Measurements from ENCODE around the gene PEPD.
A peak's percentile ranks its signal among the peaks of the same experiment; 100 is the strongest.

The PEPD gene

DNA sequence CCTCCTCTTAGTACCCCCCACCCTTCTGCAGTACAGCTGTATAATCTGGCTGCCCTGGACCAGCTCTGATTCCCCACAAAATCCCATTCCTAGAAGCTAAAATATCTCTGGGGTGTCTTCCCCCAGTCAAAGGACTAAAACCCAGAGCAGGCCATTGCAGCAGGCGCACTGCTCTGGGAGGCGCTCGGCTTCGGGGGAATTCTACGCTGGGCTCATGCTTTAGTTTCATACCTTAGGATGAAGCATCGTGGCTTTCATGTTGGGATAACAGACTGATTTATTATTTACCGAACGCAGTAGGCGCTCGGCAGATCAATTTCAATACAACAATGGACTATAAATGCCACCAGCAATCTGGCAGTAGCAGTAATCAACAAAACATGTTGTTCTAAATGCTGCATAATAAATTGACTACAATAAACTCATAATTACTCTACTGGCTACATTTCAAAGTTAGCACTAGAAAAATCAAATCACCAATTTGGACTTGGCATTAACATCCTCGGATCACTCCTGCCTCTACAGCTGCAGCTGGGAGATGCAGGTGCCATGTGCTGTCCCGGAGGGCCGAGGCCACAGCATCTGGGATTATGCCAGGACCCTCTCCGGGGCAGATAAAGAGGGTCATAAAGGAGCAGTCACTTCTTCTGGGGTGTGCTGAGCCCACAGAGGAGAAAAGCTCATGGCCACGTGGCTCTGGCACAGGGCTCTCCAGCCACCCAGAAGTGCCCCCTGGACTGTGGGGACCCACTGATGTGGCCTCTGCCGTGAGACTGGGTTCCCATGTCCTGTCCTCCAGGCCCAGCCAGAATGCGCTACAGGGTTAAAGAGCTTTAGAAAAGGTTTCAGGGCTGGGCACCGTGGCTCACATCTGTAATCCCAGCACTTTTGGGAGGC, 112.8 kb downstream of the PEPD start:
- no peak for DNase-seq (ENCODE audit: low read depth)
- H3K4me3 ChIP-seq (ENCODE audit: low read length), result no peak overlapping the region
- TF ChIP-seq, protein P1, sequence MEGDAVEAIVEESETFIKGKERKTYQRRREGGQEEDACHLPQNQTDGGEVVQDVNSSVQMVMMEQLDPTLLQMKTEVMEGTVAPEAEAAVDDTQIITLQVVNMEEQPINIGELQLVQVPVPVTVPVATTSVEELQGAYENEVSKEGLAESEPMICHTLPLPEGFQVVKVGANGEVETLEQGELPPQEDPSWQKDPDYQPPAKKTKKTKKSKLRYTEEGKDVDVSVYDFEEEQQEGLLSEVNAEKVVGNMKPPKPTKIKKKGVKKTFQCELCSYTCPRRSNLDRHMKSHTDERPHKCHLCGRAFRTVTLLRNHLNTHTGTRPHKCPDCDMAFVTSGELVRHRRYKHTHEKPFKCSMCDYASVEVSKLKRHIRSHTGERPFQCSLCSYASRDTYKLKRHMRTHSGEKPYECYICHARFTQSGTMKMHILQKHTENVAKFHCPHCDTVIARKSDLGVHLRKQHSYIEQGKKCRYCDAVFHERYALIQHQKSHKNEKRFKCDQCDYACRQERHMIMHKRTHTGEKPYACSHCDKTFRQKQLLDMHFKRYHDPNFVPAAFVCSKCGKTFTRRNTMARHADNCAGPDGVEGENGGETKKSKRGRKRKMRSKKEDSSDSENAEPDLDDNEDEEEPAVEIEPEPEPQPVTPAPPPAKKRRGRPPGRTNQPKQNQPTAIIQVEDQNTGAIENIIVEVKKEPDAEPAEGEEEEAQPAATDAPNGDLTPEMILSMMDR (IDR thresholded peaks at IDR 0.05; ENCODE audit: insufficient read depth, low read depth, low read length, missing control alignments), result no peak

DNA sequence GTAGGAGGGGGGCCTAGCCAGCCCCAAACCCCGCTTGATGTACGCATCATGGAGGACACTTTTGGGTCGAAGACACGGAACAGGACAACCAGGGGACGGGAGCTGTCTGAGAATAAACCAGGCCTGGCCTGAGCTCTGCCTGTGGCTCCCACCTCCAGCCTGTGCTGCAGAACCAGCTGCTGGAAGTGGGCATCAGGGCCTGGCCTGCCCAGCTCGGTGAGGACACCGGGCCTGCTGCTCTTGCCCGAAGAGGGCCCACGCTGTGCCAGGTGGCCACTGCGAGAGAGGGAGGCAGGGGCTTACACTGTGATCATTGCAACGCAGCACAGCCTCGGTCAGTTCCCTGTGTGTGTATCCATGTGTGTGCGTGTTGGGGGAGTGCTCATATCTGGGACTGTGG, 113.5 kb downstream of the PEPD start:
- H3K4me3 ChIP-seq (ENCODE audit: low read length), result no peak overlapping the region
- DNase-seq (ENCODE audit: low read depth), result no peak
- TF ChIP-seq, protein P1 (IDR thresholded peaks at IDR 0.05; ENCODE audit: insufficient read depth, low read depth, low read length, missing control alignments), result no peak

DNA sequence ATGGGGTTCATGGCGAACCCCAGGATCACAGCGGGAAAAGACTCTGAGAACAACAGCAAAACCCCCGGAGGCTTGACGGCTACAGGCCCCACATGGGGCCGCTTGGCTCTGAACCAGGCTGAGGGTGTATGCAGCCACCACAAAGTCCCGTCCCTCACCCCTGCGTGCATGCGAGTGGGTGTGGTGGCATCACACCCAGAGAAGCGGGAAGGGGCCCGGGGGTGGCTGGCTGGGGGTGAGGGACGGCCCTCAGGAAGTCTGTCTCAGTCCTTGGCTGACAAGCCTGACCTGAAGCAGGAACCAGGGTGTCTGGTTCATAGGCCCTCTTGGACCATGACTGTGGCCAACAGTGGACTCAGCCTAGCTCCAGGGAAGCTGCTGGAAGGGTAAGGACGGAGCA, 113.9 kb downstream of the PEPD start:
- TF ChIP-seq, protein P1 (IDR thresholded peaks at IDR 0.05; ENCODE audit: insufficient read depth, low read depth, low read length, missing control alignments), result no peak
- no peak overlapping the region for H3K4me3 ChIP-seq (ENCODE audit: low read length)
- no peak for DNase-seq (ENCODE audit: low read depth)

DNA sequence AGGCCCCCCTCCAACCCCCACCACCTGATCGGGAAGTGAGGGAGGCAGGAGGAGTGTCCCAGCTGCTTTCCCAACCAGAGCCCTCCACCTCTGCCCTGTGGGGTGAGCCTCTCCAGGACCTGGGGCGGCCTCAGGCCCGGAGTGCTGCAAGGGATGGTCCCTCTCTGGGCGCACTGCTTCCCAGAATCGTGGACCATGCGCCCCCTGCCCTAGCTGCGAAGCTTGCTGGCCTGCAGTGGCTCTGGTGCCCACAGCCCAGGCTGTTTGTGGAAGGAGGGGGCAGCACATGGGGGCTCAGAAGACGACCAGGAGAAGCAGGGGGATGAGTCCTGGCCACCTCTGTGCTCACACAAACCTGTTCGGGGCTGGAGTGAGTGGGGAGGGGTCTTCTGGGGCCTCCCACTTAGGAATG, 114.4 kb downstream of the PEPD start:
- TF ChIP-seq, protein P1 (IDR thresholded peaks at IDR 0.05; ENCODE audit: insufficient read depth, low read depth, low read length, missing control alignments), result no peak
- H3K4me3 ChIP-seq (ENCODE audit: low read length), result no peak overlapping the region
- DNase-seq (ENCODE audit: low read depth), result no peak

DNA sequence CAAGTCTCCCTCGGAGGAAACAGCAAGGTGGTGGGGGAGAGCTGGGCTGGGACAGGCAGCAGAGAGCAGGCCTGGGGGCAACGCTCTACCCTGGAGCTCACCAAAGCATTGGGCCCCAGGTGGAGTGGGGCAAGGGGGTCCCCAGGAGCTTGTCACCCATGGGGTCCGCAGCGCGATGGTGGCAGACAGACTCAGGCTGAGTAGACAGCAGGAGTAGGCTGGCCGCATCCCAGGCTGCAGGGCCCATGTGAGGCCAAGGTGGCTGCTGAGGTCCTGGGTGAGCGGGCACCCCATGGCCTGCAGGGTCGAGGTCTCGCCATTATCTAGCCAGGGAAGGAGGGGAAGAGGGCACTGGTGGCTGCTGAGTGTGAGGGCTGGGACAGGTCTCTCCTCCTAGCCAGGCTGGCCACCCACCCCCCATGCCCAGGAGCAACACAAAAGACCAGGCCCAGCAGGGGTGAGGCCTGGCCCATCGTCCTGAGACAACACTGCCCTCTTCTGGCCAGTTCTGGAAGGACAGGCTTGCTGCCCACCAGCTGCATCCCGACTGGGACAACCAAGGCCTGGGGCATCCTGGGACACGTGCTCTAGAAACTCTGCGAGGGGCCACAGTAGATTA, 115.0 kb downstream of the PEPD start:
- DNase-seq (ENCODE audit: low read depth), result peak; percentile 57
- TF ChIP-seq, protein P1 (IDR thresholded peaks at IDR 0.05; ENCODE audit: insufficient read depth, low read depth, low read length, missing control alignments), result peak; percentile 92
- no peak overlapping the region for H3K4me3 ChIP-seq (ENCODE audit: low read length)

DNA sequence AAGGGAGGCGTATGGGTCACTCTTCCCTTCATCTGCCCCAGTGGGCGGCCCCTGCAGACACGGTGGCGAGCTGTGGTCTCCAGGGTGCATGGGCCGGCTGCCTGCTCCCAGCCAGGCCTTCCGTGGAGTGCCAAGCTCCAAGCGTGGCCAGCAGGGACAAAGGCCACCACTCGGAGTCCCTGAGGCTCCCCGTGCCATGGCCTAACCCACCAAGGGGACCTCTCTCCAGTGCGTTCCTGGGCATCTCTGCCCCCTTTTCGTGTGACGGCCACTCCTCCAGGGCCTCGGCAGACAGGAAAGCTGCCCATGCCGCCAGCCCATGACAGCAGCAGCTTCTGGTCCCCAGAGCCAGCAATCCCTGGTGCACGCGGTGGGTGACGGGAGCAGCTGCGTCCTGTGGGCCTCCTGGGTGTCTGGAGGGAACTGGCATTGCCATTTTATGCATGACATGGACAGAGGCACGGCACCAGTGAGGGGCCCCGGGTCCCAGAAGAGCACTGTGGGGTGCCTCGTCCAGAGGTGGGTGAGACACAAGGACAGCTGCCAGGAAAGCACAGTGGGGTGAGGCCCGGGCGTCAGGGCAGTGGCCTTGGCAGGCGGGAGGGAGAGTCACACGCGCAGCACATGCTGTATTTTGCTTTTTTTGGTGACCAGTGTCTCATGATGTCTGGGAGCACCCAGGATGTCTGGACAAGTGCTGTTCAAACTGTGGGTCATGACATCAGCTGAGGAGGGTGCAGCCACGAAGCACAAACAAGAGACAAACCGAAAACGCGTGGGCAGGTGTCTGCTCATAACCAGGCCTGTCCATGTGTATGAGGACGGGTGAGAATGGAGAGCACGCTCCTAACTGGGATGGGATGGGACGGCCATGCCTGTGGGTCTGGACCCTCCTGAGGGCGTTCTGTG, 115.8 kb downstream of the PEPD start:
- TF ChIP-seq, protein P1 (IDR thresholded peaks at IDR 0.05; ENCODE audit: insufficient read depth, low read depth, low read length, missing control alignments), result no peak
- DNase-seq (ENCODE audit: low read depth), result no peak
- no peak overlapping the region for H3K4me3 ChIP-seq (ENCODE audit: low read length)
